Left renal cortex interstitium (tissue), 4 donors: Measurements from ENCODE around the gene CDK16. TPM values are rescaled to one million over a fixed set of nuclear protein-coding genes. Genes with fewer than 3 reads are reported as not detected.

Experiments
- DNase-seq, 4 donors: peaks; one replicate each; pipeline ENCODE4 v3.0.0-alpha.2; 2013; ENCODE audit warnings: low read depth in 4 of 4, low spot score in 2 of 4, missing footprints in 1 of 4
- polyA plus RNA-seq, 4 donors: library from polyadenylated mRNA; unstranded; fragments of 120-200 nt; gene quantifications; one replicate each; pipeline ENCODE4 v1.2.1, GENCODE V29; 2013; ENCODE audit not compliant: insufficient read length in 4 of 4

Gene CDK16
- polyA plus RNA-seq, 4 donors, result 100 to 144 (median 125) TPM

DNA sequence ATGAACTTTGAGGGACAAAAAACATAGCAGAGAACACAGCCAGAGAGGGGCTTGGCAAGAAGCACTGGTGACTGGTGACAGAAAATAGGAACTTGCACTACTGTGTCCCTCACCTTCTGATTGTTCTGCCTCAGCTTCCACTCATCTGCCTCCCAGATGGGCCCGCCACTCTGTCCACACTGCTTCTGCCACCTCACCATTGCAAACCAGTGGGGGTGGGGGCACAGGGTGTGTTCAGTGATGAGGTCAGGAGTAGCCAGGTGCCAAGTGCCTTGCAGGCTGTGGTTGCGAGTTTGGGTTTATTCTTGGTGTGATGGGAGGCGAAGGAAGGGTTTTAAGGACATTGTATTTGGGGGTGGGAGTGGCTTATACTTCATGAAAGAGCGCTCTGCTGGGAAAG is 34.0 kb upstream of the CDK16 start:
- no peak for DNase-seq

- no peak for DNase-seq
These were observed 33.2 kb upstream of the CDK16 start for GRCh38 chrX:47185241-47185640.

- no peak for DNase-seq
These were observed 32.3 kb upstream of the CDK16 start for GRCh38 chrX:47186096-47186740.

DNA sequence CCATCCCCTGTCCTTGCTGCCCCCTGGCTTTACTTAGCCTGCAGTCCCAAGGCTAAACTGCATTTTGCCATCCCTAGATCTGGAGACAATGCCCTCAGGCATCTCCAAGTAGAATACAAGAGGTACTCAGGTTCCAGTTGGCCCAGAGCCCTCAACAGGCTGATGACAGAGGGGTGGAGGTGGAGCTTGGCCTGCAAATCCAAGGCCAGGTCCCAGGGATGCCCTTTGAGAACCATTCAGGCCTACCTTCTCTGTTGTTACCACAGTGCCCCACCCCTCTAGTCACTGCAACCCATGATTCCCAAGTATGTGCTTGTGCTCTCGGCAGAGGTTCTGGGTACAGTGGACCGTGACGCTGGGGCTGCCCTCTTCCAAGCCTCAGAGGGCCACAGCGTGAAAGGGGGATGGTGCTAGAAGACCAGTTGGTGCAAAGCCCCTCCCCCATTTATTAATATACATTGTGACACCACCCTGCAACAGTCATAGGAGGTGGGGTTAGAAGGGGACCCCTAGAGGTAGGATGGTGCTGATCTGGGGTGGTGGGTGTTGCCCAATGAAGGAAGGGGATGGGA is 31.3 kb upstream of the CDK16 start:
- DNase-seq, result no peak

- DNase-seq, result no peak
These were observed 28.6 kb upstream of the CDK16 start for GRCh38 chrX:47189906-47190305.

GRCh38 chrX:47190445-47191269 is 27.8 kb upstream of the CDK16 start:
- peak; percentile 34 to 80 (median 52) for DNase-seq

- no peak for DNase-seq
These were observed 27.1 kb upstream of the CDK16 start for GRCh38 chrX:47191331-47191730.

GRCh38 chrX:47191806-47192401 is 26.6 kb upstream of the CDK16 start:
- DNase-seq, result no peak

- DNase-seq, result peak; percentile 74 to 91 (median 80)
These were observed 24.8 kb upstream of the CDK16 start, which contains the start of gene UBA1 for GRCh38 chrX:47193475-47194193. Gene UBA1, plus strand, starts transcription at chrX:47193829. Its CDS starts 4,974 bp downstream, at chrX:47198803.

DNA sequence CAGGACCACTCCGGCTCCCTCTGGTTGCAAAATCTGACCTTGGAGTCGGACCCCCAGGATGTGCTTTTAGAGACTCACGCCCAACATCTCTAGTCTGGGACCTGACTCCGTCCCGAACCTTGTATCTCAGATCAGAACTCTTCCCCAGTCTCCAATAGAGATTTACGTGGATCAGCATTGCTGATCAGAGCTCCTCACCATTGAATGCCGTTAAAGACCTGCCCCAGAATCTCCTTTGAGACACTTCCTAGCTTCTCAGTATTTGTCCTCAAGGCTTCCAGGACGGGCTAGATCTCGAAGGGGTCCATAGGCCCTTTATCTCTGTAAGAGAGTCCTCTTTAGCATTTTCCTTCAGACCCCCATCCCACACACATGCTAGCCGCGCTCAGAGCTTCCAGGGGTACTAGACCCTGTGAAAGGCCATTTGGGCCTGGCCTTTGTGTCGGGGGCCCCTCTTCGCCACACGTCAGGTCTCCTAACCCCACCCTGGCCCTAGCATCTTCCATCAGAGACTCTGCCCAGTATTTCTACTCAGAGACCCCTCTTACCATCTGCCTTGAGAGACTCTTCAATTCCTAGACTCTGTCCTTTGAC is 24.2 kb upstream of the CDK16 start:
- DNase-seq, result no peak

GRCh38 chrX:47196098-47196497 is 22.4 kb upstream of the CDK16 start:
- no peak for DNase-seq

- no peak for DNase-seq
These were observed 21.0 kb upstream of the CDK16 start for GRCh38 chrX:47197526-47197925.

- DNase-seq, result no peak
These were observed 20.3 kb upstream of the CDK16 start for GRCh38 chrX:47198026-47198686.

GRCh38 chrX:47198687-47199080 is 19.8 kb upstream of the CDK16 start:
- DNase-seq, result no peak

- DNase-seq, result no peak
These were observed 19.2 kb upstream of the CDK16 start for GRCh38 chrX:47199286-47199685.

DNA sequence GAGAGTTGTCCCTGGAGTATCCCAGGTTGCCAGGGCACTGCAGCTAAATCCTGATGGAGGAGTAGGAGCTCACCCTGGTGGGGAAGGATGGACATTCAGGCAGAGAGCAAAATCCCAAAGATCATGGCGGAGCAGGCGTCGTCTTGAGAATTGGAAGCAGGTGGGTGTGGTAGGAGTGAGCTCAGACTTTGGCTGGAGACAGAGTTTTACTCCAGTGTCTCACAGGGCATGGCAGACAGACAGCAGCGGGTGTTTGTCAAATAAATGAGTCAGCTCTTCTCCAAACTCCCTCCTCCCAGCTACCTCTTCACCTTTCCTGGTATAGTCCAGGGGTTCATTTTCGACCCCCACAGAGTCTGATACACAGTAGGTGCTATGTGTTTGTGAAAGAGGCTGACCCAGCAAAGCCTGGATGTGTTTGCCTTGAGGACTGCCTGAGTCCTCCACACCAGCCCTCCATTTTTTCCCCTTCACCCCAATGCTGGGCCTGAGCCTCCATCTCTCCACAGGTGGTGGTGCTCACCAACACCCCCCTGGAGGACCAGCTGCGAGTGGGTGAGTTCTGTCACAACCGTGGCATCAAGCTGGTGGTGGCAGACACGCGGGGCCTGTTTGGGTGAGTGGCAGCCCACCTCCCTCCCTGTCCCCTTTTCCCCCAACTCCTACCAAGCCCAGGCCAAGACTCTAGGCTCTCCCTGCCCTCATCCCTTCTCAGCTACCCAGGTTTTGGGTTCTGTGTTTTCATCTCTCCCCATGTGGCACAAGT is 17.9 kb upstream of the CDK16 start:
- no peak for DNase-seq

GRCh38 chrX:47201345-47201944 is 17.0 kb upstream of the CDK16 start:
- no peak for DNase-seq

GRCh38 chrX:47202316-47202715 is 16.2 kb upstream of the CDK16 start:
- DNase-seq, result no peak

DNA sequence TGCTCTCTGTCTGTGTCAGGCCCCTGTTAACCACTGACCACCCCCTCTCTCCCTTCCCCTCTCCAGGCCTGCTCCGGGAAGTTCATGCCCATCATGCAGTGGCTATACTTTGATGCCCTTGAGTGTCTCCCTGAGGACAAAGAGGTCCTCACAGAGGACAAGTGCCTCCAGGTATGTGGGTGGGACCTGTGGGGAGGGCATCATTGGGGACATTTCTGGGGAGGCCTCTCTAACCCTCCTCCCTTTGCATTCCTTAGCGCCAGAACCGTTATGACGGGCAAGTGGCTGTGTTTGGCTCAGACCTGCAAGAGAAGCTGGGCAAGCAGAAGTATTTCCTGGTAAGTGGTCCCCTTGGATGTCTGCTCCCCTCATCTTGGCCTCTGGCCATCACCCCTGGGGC is 15.6 kb upstream of the CDK16 start:
- no peak for DNase-seq
